Trophoblast cell (in vitro differentiated cells and primary cell): ENCODE results near the gene SLC9B1.

Source experiments
- DNase-seq, 2 donors: peaks; one replicate each; pipeline ENCODE4 v3.0.0-alpha.2; 2016
- H2AFZ ChIP-seq: 2 replicates; pipeline ENCODE4 v1.6.1; 2013; ENCODE audit warnings: low read length, moderate library complexity, mild to moderate bottlenecking; ENCODE audit not compliant: insufficient read depth, poor library complexity
- H2AK5ac ChIP-seq: 2 replicates; pipeline ENCODE4 v1.6.1; 2013; ENCODE audit warnings: mild to moderate bottlenecking, low read length
- H2BK120ac ChIP-seq: 2 replicates; pipeline ENCODE4 v1.6.1; 2013; ENCODE audit warnings: low read length, mild to moderate bottlenecking, moderate library complexity; ENCODE audit not compliant: insufficient read depth, poor library complexity
- H2BK12ac ChIP-seq: 2 replicates; pipeline ENCODE4 v1.6.1; 2013; ENCODE audit warnings: mild to moderate bottlenecking, low read length, moderate library complexity
- H2BK5ac ChIP-seq: 2 replicates; pipeline ENCODE4 v1.6.1; 2013; ENCODE audit warnings: low read length, low read depth, moderate library complexity, mild to moderate bottlenecking; ENCODE audit not compliant: poor library complexity
- H3K14ac ChIP-seq: 2 replicates; pipeline ENCODE4 v1.6.1; 2013; ENCODE audit warnings: mild to moderate bottlenecking, low read length
- H3K18ac ChIP-seq: 2 replicates; pipeline ENCODE4 v1.6.1; 2013; ENCODE audit warnings: mild to moderate bottlenecking, low read length
- H3K23ac ChIP-seq: 2 replicates; pipeline ENCODE4 v1.6.1; 2013; ENCODE audit warnings: low read length
- H3K27ac ChIP-seq: 2 replicates; pipeline ENCODE4 v1.5.1; 2013; ENCODE audit warnings: low read depth, mild to moderate bottlenecking, inconsistent platforms, low read length, moderate library complexity
- H3K27me3 ChIP-seq: 2 replicates; pipeline ENCODE4 v1.6.1; 2013; ENCODE audit warnings: inconsistent platforms, mild to moderate bottlenecking, low read length, moderate library complexity; ENCODE audit not compliant: insufficient read depth
- H3K36me3 ChIP-seq, 2 experiments: 1 replicate in 1 of 2; 2 replicates in 1 of 2; pipeline ENCODE4 v1.6.1; 2013; ENCODE audit warnings: low read length in 2 of 2, mild to moderate bottlenecking in 2 of 2, moderate library complexity in 1 of 2; ENCODE audit not compliant: insufficient read depth in 2 of 2, control insufficient read depth in 1 of 2
- H3K4ac ChIP-seq: 2 replicates; pipeline ENCODE4 v1.6.1; 2013; ENCODE audit warnings: low read depth, mild to moderate bottlenecking, low read length, moderate library complexity
- H3K4me1 ChIP-seq, 2 experiments: 1 replicate in 1 of 2; 2 replicates in 1 of 2; pipeline ENCODE4 v1.6.1; 2013; ENCODE audit warnings: low read length in 2 of 2, mild to moderate bottlenecking in 2 of 2, moderate library complexity in 1 of 2; ENCODE audit not compliant: insufficient read depth in 2 of 2, control insufficient read depth in 1 of 2
- H3K4me2 ChIP-seq: 2 replicates; pipeline ENCODE4 v1.6.1; 2013; ENCODE audit warnings: inconsistent platforms, mild to moderate bottlenecking, low read length, moderate library complexity
- H3K4me3 ChIP-seq: 2 replicates; pipeline ENCODE4 v1.5.1; 2013; ENCODE audit warnings: mild to moderate bottlenecking, low read depth, low read length, inconsistent platforms
- H3K79me1 ChIP-seq: one replicate; pipeline ENCODE4 v1.6.1; 2013; ENCODE audit warnings: low read length
- H3K79me2 ChIP-seq: 2 replicates; pipeline ENCODE4 v1.6.1; 2013; ENCODE audit warnings: low read length, mild to moderate bottlenecking; ENCODE audit not compliant: control insufficient read depth, insufficient read depth, poor library complexity
- H3K9ac ChIP-seq: 2 replicates; pipeline ENCODE4 v1.6.1; 2013; ENCODE audit warnings: mild to moderate bottlenecking, low read length
- H3K9me3 ChIP-seq: 2 replicates; pipeline ENCODE4 v1.6.1; 2013; ENCODE audit warnings: low read depth, mild to moderate bottlenecking, control low read depth, inconsistent platforms, low read length; ENCODE audit not compliant: insufficient read depth
- H4K12ac ChIP-seq: 2 replicates; pipeline ENCODE4 v1.6.1; 2013; ENCODE audit warnings: low read depth, mild to moderate bottlenecking, low read length, moderate library complexity
- H4K8ac ChIP-seq: 2 replicates; pipeline ENCODE4 v1.6.1; 2013; ENCODE audit warnings: low read depth, mild to moderate bottlenecking, low read length, moderate library complexity
- H4K91ac ChIP-seq: one replicate; pipeline ENCODE4 v1.6.1; 2013; ENCODE audit warnings: low read depth, mild to moderate bottlenecking, low read length, moderate library complexity
- WGBS: extraction: QIAGEN DNeasy Blood & Tissue Kit; methylation state at CpG from one replicate; pipeline ENCODE4 v1.1.7; 2013; ENCODE audit warnings: missing lambda C conversion rate; ENCODE audit not compliant: insufficient read length, insufficient coverage; ENCODE audit errors: extremely low coverage; 5-methylcytosine and 5-hydroxymethylcytosine counted together

SLC9B1 gene

DNA sequence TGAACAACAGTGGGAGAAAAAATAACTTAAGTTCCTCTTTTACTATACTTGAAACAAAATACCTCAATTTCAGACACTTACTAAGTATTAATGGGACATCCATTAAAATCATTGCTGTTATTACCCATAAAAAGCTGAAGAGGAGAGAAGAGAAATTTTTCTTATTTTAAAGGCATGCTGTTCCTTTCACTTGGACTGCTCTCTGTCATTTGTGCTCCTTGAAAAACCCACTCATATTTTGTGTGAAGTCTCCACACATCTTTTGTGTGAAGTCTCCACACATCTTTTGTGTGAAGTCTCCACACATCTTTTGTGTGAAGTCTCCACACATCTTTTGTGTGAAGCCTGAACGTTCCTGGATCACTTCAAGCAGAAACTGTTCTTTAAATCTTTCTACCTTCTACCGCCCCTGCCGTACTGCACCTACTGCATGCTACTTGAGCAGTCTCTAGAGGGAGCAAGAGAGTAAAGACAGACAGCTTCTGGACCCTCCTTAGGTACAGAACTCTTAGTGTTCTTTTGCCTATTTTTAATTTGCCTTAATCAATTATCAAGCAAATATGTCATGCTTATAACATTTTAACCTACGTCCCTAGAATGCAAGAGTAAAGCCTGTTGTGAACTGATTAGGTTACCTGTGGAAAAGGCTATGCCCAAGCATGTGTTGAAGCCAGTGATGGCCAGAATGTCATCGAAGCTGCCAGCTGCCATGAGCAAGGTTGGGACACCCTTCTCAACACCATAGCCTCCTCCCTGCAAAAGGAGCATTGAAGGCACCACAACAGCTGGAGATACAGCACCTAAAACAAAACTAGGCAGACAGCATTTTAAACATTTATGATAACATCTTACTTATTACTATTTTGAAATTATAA is 27.1 kb upstream of the SLC9B1 start:
- no peaks in the 10 kb centered on the region for H3K79me2 ChIP-seq
- no peaks in the 10 kb centered on the region for H3K4me1 ChIP-seq
- no peak overlapping the region for H3K4me2 ChIP-seq
- no peak overlapping the region for H3K27ac ChIP-seq
- no peak overlapping the region for H3K4ac ChIP-seq
- no peak overlapping the region for H3K18ac ChIP-seq
- H4K91ac ChIP-seq, result no peak overlapping the region
- no peak overlapping the region for H4K8ac ChIP-seq
- no peak overlapping the region for H2AK5ac ChIP-seq
- H3K9me3 ChIP-seq, result no peaks in the 10 kb centered on the region
- no peaks in the 10 kb centered on the region for H3K27me3 ChIP-seq
- H2BK12ac ChIP-seq, result no peak overlapping the region
- H3K14ac ChIP-seq, result no peak overlapping the region
- no peak overlapping the region for H4K12ac ChIP-seq
- no peak overlapping the region for H3K23ac ChIP-seq
- no peaks in the 10 kb centered on the region for H3K36me3 ChIP-seq
- H3K79me1 ChIP-seq, result no peaks in the 10 kb centered on the region
- H2AFZ ChIP-seq, result no peak overlapping the region
- peak in 1 of 2 donors; percentile 64 for DNase-seq
- H2BK5ac ChIP-seq, result no peak overlapping the region
- no peak overlapping the region for H3K9ac ChIP-seq
- H2BK120ac ChIP-seq, result no peak overlapping the region
- H3K4me3 ChIP-seq, result no peak overlapping the region
- WGBS, result no CpG with 5 or more reads among the region's 5 CpGs

DNA sequence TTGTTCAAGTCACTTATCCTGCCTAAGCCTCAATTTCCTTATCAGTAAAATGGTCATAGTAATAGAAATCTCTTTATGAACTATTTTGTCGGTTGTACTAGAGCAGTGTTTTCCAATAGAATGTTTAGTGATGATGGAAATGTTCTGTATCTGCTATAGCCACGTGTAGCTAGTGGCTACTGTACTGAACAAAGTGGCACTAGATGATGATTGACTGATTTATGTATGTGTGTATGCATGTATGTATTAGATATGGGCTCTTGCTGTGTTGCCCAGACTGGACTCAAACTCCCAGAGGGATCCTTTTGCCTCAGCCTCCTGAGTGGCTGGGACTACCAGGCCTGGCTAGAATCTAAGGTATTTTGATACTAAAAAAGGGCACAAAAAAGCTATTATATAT is 24.7 kb upstream of the SLC9B1 start:
- DNase-seq, result no peak
- no peak overlapping the region for H3K23ac ChIP-seq
- WGBS, result no CpG with 5 or more reads among the region's 2 CpGs
- no peak overlapping the region for H3K14ac ChIP-seq
- H3K27me3 ChIP-seq, result no peaks in the 10 kb centered on the region
- no peak overlapping the region for H2AK5ac ChIP-seq
- H3K79me2 ChIP-seq, result no peaks in the 10 kb centered on the region
- no peak overlapping the region for H3K18ac ChIP-seq
- H3K4me3 ChIP-seq, result no peak overlapping the region
- no peak overlapping the region for H4K91ac ChIP-seq
- H2BK12ac ChIP-seq, result no peak overlapping the region
- H4K8ac ChIP-seq, result no peak overlapping the region
- H3K27ac ChIP-seq, result no peak overlapping the region
- no peak overlapping the region for H2AFZ ChIP-seq
- no peak overlapping the region for H3K4ac ChIP-seq
- H3K4me1 ChIP-seq, result no peaks in the 10 kb centered on the region
- no peaks in the 10 kb centered on the region for H3K36me3 ChIP-seq
- no peak overlapping the region for H3K4me2 ChIP-seq
- H2BK120ac ChIP-seq, result no peak overlapping the region
- H3K79me1 ChIP-seq, result no peaks in the 10 kb centered on the region
- no peak overlapping the region for H2BK5ac ChIP-seq
- no peaks in the 10 kb centered on the region for H3K9me3 ChIP-seq
- no peak overlapping the region for H4K12ac ChIP-seq
- H3K9ac ChIP-seq, result no peak overlapping the region

DNA sequence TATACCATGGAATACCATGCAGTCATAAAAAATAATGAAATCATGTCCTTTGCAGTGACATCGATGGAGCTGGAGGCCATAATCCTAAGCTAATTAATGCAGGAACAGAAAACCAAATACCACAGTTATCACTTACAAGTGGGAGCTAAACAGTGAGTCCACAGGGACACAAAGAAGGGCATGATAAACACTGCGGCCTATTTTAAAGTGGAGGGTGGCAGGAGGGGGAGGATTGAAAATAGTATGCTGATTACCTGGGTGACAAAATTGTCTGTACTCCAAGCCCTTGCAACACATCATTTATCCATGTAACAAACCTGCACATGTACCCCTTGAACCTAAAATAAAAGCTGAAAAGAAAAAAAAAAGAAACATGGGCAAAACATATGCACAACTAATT is 16.7 kb upstream of the SLC9B1 start:
- Histone ChIP-seq H3K14ac (no peak overlapping the region), H4K12ac (no peak overlapping the region), H3K4me2 (no peak overlapping the region), H2BK12ac (no peak overlapping the region), H3K4me1 (no peaks in the 10 kb centered on the region), H3K79me1 (no peaks in the 10 kb centered on the region), H2AK5ac (no peak overlapping the region), H2BK5ac (no peak overlapping the region), H2AFZ (no peak overlapping the region), H2BK120ac (no peak overlapping the region), H3K36me3 (no peaks in the 10 kb centered on the region), H3K27me3 (no peaks in the 10 kb centered on the region), H3K9me3 (no peaks in the 10 kb centered on the region), H3K9ac (no peak overlapping the region), H4K8ac (no peak overlapping the region), H3K27ac (no peak overlapping the region), H4K91ac (no peak overlapping the region), H3K79me2 (no peaks in the 10 kb centered on the region), H3K23ac (no peak overlapping the region), H3K4me3 (no peak overlapping the region), H3K18ac (no peak overlapping the region), H3K4ac (no peak overlapping the region)
- no peak for DNase-seq
- no CpG with 5 or more reads among the region's 2 CpGs for WGBS

DNA sequence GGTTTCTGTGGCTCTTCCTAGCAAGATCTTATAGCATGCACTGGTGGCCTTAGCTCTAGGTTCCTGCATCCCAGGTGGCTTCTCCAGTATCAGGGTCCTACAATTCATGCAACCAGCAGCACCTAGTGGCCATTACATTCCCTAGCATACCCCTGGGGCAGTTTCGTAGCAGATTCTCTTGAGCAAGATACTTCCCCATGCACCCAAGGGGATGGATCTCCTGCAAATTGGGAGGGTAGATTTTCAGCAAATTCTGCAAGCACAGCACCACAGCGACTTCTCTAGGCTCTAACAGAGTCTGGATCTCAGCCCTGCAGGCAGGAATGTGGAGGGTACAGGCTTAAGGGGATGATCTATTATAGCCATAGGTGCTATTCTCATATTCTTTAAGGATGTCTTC is 13.1 kb upstream of the SLC9B1 start:
- Histone ChIP-seq H3K9ac (no peak overlapping the region), H3K23ac (no peak overlapping the region), H3K27me3 (no peaks in the 10 kb centered on the region), H3K14ac (no peak overlapping the region), H4K8ac (no peak overlapping the region), H3K4ac (no peak overlapping the region), H2AFZ (no peak overlapping the region), H3K27ac (no peak overlapping the region), H3K18ac (no peak overlapping the region), H3K36me3 (no peaks in the 10 kb centered on the region), H3K9me3 (no peaks in the 10 kb centered on the region), H3K4me2 (no peak overlapping the region), H4K91ac (no peak overlapping the region), H2BK5ac (no peak overlapping the region), H2BK12ac (no peak overlapping the region), H2AK5ac (no peak overlapping the region), H3K4me3 (no peak overlapping the region), H3K4me1 (no peaks in the 10 kb centered on the region), H3K79me1 (no peaks in the 10 kb centered on the region), H2BK120ac (no peak overlapping the region), H4K12ac (no peak overlapping the region), H3K79me2 (no peaks in the 10 kb centered on the region)
- WGBS, result no CpG with 5 or more reads among the region's 2 CpGs
- DNase-seq, result peak; percentile 38 to 55
